ENCODE measurements around the gene SLC26A3. TPM values are rescaled to one million over a fixed set of nuclear protein-coding genes. Genes with fewer than 3 reads are reported as not detected.
A peak's percentile ranks its signal among the peaks of the same experiment; 100 is the strongest.

Gene SLC26A3
- total and polyA plus RNA-seq, 2 of the 8 experiments (the other 6 are each of a cell fraction or from before 2014, with no cell fraction given) = not detected

- Histone ChIP-seq H3K4me2 (ENCODE audit: insufficient read depth in 1 of 2, low read depth in 2 of 2, low read length in 2 of 2) (peak within 1 kb of the TSS; percentile 75 to 82), H3K27ac (ENCODE audit: low read depth, low read length) (peak within 1 kb of the TSS; percentile 94), H3K4me3 (ENCODE audit: extremely low read depth in 1 of 4, insufficient read depth in 2 of 4, low read depth in 3 of 4, low read length in 4 of 4) (peak within 1 kb of the TSS; percentile 88 to 100 (median 96)), H2AK5ac (ENCODE audit: low read depth, low read length) (no peak within 1 kb of the TSS), H2BK120ac (replicated peaks; ENCODE audit: low read depth, low read length) (no peak within 1 kb of the TSS), H2BK5ac (ENCODE audit: low read depth, low read length) (peak within 1 kb of the TSS; percentile 92), H3K56ac (replicated peaks; ENCODE audit: insufficient read length, low read depth, low read length) (peak within 1 kb of the TSS; percentile 97), H3K27me3 (replicated peaks in 1 of 4; ENCODE audit: control insufficient read depth in 3 of 4, extremely low read depth in 1 of 4, insufficient read depth in 3 of 4, low read length in 3 of 4) (no peaks in the 10 kb centered on the region), H3K14ac (ENCODE audit: insufficient read length) (no peak within 1 kb of the TSS), H3K9ac (replicated peaks in 1 of 4; ENCODE audit: extremely low read depth in 1 of 4, low read depth in 3 of 4, low read length in 3 of 4) (peak within 1 kb of the TSS; percentile 66 to 93 (median 85)), H4K8ac (ENCODE audit: extremely low read depth, insufficient read depth, low read length) (peak within 1 kb of the TSS; percentile 97), H3K79me2 (ENCODE audit: control insufficient read depth in 1 of 2, insufficient read depth in 2 of 2, low read length in 2 of 2) (peaks cover 15 to 48% of the 10 kb centered on the region in 2 experiments), H2BK20ac (ENCODE audit: low read length) (no peak within 1 kb of the TSS), H3K18ac (ENCODE audit: extremely low read depth, low read length) (peak within 1 kb of the TSS; percentile 76), H4K91ac (replicated peaks; ENCODE audit: insufficient read length, low read length) (peak within 1 kb of the TSS; percentile 45), H3K23ac (ENCODE audit: insufficient read length) (no peak within 1 kb of the TSS), H3K79me1 (ENCODE audit: low read depth, low read length) (peaks cover 4% of the 10 kb centered on the region; the same call in 1 of the 2 replicates), H2BK15ac (ENCODE audit: low read length) (no peak within 1 kb of the TSS), H2BK12ac (ENCODE audit: low read depth, low read length) (no peak within 1 kb of the TSS), H3K4me1 (replicated peaks in 1 of 4; ENCODE audit: control insufficient read depth in 3 of 4, insufficient read depth in 4 of 4, low read length in 3 of 4) (peaks cover 0 to 8% (median 2%) of the 10 kb centered on the region in 4 experiments; a peak in 3 of 7 replicates), H3K4ac (replicated peaks; ENCODE audit: insufficient read length, low read depth, low read length) (no peak within 1 kb of the TSS), H3K36me3 (ENCODE audit: control insufficient read depth in 2 of 4, insufficient read depth in 4 of 4, low read length in 3 of 4) (peaks cover 0 to 2% (median 0%) of the 10 kb centered on the region in 4 experiments; a peak in 2 of 8 replicates), H3K23me2 (ENCODE audit: low read depth, low read length) (peaks cover 3% of the 10 kb centered on the region), H4K20me1 (replicated peaks in 1 of 2; ENCODE audit: control insufficient read depth in 1 of 2, insufficient read depth in 2 of 2, low read length in 2 of 2) (peaks cover 2 to 3% of the 10 kb centered on the region in 2 experiments), H2AFZ (ENCODE audit: low read length) (peak within 1 kb of the TSS; percentile 99), H3K9me3 (ENCODE audit: insufficient read depth in 2 of 2, low read depth in 1 of 2, low read length in 1 of 2) (no peaks in the 10 kb centered on the region), H4K5ac (ENCODE audit: insufficient read length, low read depth, low read length) (peak within 1 kb of the TSS; percentile 93)
- ChIA-PET CTCF (ENCODE audit: partially characterized antibody) (interaction anchor here (0.6 to 4.8 kb wide), 10 partner anchors 16 to 161 kb away, joined by 3 to 30 read pairs (median 4); no protein-coding TSS in a partner anchor), POLR2A (ENCODE audit: partially characterized antibody) (interaction anchor here (0.6 to 2.2 kb wide), 17 partner anchors 9 to 978 kb away, joined by 3 to 11 read pairs (median 4); partner anchors contain the start of genes BCAP29, COG5, DUS4L and HBP1)
- WGBS, 2 experiments (ENCODE audit: extremely low coverage in 1 of 2, insufficient coverage in 1 of 2, insufficient read length in 1 of 2, insufficient replicate concordance in 2 of 2, low coverage in 1 of 2, low lambda C conversion rate in 2 of 2, missing lambda C conversion rate in 1 of 2) = 3% methylated on average over 55 of the region's 56 CpGs; no CpG with 5 or more reads in 1 of the 2 experiments
- DNase-seq (ENCODE audit: low read depth in 1 of 2, low spot score in 2 of 2) (peak; percentile 78 to 94), FAIRE-seq (no peak)
- TF ChIP-seq SIX5 (IDR thresholded peaks at IDR 0.05; ENCODE audit: low read depth, low read length) (peak; percentile 67; the same call in 1 of the 2 replicates), CTBP2 (IDR thresholded peaks at IDR 0.05; ENCODE audit: borderline replicate concordance, insufficient read depth, insufficient read length, low read length) (no peak), NANOG (IDR thresholded peaks at IDR 0.05; ENCODE audit: insufficient read depth, low read depth, low read length, poor library complexity, severe bottlenecking) (no peak), USF2 (IDR thresholded peaks at IDR 0.05; ENCODE audit: low read length) (no peak), JUND (IDR thresholded peaks at IDR 0.05; ENCODE audit: low read length) (0 out of 2 replicates have a peak, but pooled peaks have one; percentile 34), TAF1 (IDR thresholded peaks at IDR 0.05; ENCODE audit: low read depth, low read length) (peak; percentile 80), ATF2 (IDR thresholded peaks at IDR 0.05; ENCODE audit: low read length) (no peak), HDAC6 (IDR thresholded peaks at IDR 0.05; ENCODE audit: low read depth, low read length) (no peak)
These were observed 59.3 kb downstream of the SLC26A3 start, which contains the start of gene CBLL1 for GRCh38 chr7:107743567-107744344. TSS of gene CBLL1 (plus strand) at chr7:107744142. CDS start at chr7:107744164, 22 bp downstream.
